Occipital lobe (tissue), 2 donors: ENCODE data around the gene NEK10. TPM values are rescaled to one million over a fixed set of nuclear protein-coding genes. Genes with fewer than 3 reads are reported as not detected.
A peak's percentile ranks its signal among the peaks of the same experiment; 100 is the strongest.

ENCODE experiments used
- DNase-seq: peaks from one replicate; lab custom pipeline; 2025; lab: John Stamatoyannopoulos, UW
- total RNA-seq: library from RNA; depleted of rRNA; stranded (reverse); fragments of >200 nt; gene quantifications from one replicate; pipeline ENCODE4 v1.2.3, GENCODE V29; 2014

NEK10 gene
- total RNA-seq, 1 donor from 2014 or later = 25.7 TPM

DNA sequence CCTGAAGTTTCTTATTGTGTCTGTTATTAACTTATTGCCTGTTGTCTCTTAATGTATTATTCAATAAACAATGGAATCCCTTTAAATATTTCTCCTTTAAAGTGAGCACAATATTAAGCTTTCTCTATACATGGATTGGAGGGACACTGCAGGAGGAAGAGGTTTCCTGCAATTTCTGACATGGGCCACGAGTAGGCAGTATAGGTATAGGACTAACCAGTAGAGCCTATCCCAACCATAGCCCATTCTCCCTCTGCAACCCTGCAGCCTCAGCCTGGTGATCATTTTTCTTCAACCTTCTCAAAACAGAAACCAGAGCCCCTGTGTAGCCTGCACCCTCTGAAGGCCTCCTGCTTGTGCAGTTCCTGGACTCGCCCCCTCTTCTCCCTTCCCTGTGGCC is 124.8 kb downstream of the NEK10 start:
- DNase-seq = no peak

DNA sequence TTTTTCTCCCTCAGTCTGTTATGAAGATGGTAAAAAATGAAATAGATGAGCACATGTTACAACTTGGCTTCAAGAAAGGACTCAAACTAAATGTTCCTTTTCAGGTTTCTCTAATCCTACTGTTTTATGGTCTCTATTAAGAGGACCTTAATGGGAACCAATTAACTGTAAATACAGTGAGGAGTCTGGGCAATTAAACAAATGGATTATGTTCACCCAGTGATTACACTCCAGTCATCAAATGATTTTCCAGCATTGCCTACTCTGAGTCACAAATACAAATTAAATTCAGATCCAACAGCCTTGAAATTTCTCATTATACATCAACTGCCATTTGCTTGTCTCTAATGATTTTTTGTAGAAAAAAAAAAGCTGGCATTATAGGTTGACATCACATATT is 129.2 kb downstream of the NEK10 start:
- no peak for DNase-seq

DNA sequence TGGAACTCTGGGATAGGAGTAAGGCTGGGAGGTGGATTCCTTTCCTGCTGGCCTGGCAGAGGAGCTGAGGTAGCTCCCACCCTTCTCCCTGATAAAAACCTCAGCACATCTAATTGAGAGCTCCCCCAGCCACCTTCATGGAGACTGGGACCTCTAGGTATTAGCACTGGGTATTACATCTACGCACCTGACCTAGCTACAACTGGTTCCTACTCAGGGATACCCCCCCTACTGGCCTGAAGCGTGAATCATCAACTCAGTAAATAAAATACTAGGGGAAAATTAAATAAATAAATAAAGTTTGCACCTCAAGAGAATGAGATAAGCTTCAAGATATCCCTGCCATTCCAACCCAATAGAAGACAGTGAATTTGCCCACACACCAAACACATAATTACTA is 140.4 kb downstream of the NEK10 start:
- DNase-seq = no peak

DNA sequence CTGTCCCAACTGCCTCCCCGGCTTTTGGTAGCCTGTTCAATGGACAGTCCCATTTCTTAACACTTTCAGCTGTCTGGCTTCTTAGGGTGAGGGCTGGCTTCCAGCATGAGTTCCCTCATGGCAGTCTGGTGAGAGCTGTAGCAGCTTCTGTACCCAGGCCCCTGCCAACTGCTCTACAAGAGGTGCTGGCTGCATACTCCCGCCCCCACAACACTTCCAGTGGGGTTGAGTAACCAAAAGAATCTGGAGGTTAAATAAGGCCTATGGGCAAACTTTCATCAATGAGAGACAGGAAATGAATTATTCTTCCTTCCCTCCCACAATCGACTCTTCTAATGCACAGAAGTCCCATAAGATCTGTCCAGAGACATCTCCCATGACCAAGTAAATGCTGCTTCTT is 145.0 kb downstream of the NEK10 start:
- DNase-seq = peak; percentile 37

DNA sequence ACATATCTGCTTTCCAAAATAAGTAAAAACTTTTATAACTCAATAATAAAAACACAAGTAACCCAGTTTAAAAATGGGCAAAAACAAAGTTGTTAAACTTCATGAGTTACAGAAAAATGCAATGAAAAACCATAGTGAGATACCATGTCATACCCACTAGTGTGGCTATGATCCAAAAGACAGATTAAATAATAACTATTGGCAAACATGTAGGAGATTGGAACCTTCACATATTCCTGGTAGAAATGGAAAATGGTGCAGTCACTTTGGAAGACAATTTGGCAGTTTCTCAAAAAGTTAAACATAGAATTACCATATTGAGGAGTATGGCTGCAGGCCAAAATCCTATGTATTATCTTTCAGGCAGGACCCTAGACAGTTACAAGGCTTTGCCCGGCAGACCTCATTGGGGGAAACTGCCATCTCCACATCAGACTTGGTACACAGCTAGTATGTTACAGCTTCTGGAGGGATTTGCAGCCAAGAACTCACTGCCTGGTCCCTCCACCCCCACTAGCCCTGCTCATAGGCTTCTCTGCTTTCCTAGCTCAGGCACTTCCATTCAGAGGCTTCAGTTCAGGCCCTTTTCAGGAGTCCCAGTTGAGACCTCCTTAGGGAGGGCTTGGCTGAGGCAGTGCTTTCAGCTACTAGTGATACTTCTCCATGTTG is 147.8 kb downstream of the NEK10 start:
- no peak for DNase-seq

DNA sequence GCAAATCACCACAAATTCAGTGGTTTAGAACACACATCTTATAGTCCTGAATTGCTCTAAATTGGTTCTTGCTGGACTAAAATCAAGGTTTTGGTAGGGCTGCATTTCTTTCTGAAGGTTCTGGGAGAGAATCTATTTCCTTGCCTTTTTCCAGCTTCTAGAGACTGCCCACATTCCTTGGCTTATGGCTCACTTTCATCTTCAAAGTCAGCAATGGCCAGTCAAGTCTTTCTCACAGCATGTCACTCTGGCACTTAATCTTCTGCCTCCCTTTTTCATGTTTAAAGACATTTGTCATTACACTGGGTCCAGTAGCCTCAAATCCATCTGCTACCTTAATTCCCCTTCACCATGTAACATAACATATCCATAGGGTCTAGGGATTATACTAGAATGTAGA is 149.0 kb downstream of the NEK10 start:
- no peak for DNase-seq

DNA sequence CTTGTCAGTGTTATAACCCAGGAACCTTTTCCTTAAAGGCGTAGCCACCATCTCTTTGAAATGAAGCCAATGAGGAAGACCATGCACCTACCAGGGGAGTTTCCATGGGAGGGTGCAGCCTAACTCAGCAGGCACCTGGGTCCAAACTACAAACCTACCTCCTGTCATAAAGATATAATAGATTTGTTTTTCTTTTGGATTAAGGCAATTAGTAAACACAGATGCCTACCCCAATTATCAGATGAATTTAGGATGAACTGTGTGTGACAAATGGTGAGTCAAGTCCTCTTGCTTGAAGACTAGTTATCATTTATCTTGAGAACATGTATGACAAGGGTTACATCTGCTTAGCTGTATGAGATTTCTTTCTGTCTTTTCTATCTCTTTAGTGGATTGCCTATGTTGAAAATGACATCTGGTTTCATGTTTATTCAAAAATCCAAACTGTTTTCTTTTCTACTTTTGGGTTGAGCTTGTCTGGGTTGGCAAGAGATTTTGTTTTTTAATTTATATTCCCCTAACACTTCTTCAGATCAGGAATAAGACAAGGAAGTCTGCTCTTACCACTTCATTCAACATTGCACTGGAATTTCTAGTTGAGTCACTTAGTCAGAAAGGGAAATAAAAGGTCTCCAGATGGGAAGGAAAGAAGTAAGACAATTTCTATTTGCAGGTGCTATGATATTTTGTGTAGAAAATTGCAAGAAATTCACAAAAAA is 149.9 kb downstream of the NEK10 start:
- DNase-seq = no peak

DNA sequence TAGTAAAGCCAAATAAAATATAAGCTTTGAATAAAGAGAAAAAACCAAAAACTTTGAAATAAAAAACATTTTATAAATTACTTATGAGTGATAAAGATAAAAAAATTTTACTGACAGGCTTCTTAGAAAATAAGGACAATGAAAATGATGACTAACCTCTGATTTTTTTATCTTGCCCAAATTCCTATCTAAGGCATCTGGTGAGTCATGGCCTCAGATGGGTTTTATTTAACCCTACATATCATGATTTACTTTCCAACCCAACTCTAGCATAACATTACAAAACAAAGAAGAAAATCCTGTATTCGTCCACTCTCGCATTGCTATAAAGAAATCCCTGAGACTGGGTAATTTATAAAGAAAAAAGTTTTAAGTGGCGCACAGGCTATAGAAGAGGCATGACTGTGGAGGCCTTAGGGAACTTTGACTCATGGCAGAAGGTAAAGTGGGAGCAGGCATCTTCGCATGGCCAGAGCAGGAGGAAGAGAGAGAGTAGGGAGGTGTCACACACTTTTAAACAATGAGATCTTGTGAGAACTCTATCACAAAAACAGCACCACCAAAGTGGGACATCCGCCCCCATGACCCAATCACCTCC is 152.1 kb downstream of the NEK10 start:
- no peak for DNase-seq

DNA sequence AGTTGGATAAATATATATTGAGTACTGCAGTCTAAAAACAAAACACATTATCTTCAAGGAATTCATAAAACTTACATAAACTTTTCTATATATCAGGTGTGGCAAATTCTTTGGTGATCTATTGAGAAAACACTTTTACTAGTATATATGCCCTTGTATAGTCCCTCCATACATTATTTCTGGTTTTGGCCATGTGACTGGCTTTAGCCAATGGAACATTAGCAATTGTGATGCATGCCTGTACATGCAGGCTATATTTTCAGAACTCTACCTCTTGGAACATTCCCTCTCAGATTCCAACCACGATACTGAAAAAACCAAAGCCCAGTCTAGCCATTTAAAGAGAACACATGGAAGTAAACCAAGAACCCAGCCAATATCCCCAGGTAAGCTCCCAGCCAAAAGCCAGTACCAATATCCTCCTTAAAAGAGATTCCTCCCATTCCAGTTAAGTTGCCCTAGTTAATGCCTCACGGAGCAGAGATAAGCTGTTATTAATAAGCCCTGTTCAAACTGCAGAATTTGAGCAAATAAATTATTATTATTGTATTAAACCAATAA is 152.8 kb downstream of the NEK10 start:
- DNase-seq = no peak

DNA sequence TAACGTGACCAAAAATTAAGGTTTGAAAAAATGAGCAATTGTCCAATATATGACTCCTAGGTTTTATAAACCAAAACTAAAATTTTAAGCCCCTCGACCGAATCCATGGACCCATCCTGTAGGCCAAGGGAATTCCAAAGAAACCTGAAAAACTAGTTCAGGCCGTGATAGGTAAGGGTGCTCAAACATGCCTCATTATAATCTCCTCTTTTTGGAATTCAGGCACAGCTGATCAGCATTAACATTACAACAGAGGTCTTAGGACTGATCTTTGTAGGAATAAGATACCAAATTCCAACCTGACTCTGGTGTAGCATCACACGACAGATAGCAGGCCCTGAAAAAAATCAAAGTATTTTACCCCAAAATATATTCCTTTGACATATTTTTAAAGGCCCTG is 155.7 kb downstream of the NEK10 start:
- no peak for DNase-seq

DNA sequence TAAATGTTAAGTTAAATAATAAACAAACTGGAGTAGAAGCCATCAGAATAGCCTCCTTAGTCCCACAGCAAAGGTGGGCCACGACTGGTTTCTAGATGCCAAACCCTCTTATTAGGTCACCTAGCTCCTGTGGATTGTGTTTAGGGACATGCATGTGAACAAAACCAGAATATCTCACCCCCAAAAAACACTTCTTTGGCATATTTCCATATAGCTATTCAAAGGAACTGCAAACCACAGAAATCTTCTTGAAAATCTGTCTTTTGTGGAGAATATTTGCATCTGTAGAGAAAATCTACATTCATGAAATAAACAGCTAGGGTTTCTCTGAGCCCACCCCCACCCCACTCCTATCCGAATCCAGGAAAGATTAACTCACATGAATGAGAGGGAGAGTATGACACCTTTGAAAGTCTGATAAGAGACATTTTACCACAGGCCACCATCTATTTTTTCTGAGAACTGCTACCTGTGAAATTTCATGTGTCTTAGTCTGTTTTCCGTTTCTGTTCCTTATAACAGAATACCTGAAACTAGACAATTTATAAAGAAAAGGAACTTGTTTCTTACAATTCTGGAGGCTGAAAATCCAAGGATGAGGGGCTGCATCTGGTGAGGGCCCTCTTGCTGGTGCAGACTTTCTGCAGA is 159.4 kb downstream of the NEK10 start:
- DNase-seq = no peak

DNA sequence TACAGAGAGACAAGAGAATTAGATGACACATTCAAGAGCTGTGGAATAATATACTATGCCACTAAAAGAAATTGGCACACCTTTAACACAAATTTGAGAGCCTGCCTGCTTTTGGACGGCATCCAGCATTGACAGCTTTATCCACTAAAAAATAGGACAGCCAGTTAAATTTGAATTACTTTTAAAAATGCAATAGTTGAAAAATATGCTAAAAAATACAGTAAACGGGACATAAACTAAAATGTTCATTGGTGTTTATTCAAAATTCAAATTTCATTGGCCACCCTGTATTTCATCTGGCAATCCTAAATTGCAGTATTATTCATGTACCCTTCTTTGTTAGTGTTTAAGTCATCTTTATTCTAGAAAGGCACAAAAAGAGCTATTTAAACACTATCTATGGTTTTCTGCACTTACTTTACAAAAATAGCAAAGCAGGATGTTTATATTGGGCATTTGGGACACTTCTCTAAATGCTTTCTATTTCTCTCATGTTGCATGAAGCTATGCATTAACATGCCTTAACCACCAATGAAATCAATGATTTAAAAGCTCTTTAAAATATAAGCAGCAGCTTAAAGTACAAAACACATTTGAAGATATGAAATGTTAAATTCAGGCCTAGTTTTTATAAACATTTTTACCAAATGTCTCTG is 160.1 kb downstream of the NEK10 start:
- DNase-seq = no peak

DNA sequence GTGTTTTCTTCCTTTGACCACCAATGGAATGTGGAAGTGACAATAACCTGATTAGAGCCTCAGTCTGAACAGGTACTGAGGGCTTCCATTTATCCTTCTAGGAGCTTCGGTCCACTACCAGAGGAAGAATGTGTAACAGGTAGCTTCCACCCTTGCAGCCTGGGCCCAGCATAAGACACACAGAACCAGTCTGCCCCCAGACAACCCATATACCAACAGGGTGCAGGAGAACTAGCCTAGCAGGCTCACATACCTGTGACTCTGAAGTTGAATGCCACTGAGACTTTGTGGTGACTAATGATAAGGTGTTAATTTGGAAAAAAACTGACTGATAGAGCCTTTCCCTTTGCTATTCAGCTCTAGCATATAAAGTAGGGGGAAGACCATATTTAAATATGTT is 166.2 kb downstream of the NEK10 start:
- no peak for DNase-seq

DNA sequence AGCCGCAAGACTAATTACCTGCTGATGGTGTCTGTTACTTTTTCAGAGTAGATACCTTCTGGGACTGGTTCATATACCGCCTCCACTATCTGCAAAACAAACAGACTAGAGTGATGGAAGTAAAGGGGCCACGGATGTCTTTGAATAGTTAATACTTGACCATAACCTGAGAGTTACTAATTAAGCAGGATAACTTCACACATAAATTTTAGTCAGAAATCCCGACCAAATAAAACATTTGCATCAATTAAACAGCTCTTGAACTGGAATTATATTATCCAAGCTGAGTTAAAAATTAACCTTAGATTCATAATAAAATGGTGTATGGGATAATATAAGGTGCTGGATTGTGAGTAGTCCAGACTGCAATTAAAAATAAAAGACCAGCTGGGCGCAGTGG is 167.7 kb downstream of the NEK10 start:
- DNase-seq = no peak

DNA sequence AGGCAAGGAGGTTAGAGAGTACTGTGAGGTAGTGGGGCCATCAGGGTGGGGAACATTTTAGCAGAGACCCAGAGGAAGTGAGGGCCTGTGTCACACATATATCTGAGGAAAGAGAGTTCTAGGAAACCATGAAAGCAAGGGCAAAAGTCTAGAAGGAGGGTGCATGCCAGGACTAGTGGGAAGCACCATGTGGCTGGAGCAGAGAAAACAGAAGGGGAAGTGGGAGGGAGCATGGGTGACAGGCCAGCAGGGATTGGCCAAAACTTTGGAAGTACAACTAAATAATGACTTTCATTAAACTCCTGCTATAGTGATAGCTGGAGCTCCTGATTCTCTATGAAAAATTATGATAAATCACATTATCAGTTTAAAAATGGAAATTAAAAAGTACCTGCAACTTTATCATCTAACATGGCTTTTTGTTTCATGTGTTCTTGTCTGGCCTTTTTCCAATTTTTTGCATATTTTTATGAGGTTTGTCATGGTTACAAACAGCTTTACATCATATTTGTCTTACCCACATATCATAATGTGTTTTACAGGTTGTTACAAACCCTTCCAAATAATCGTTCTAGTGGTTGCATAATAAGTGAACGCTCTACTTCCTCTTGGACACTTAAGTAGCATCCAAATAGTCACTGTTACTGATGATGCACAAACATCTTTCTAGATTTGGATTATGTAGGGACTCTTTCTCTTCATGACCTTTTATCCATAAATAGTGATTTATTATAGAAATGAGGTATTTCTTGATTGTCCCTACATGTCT is 168.3 kb downstream of the NEK10 start:
- DNase-seq = no peak

DNA sequence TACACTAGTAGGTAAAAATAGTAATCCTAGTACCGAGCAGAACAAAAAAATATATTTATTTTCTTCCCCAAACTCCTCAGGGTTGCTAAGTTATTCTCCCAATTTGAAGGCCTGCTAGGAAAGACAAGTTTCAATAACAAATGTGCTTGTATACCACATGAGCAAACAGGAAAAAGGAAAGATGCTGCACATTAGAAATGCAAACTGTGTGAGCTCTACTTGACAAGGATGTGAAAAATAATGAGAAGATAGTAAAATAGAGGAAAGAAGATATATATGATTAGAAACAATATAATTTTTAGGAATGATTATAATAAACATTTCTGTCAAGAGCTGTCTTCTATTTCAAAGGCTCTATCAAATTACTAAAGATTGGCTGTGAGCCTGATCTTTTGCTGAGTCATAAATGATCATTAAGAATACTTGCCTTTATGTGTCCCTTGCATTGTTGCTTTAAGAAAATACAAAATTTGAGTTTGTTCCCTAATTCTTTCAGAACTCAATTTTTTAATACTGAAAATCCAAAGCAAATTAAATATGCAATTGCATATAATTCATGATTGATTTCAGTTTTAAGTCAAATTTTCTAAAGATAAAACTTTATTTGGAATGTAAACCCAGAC is 174.2 kb downstream of the NEK10 start:
- DNase-seq = no peak

DNA sequence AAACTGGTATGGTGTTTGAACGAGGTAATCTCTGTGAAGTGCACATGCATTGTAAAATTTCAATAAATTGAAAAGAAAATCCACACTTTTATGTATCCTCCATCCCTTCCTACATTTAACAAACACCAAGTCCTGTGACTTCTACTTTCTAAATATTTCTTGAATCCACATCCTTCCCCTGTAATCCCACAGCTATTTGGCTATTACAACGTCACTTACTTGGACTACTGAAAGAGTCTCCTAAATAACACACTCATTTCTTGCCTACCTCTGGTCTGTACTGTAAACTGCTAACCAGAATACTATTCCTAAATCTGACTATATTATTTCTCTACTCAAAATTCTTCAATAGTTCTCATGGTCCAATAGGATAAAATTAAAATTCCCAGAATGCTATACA is 176.1 kb downstream of the NEK10 start:
- no peak for DNase-seq

DNA sequence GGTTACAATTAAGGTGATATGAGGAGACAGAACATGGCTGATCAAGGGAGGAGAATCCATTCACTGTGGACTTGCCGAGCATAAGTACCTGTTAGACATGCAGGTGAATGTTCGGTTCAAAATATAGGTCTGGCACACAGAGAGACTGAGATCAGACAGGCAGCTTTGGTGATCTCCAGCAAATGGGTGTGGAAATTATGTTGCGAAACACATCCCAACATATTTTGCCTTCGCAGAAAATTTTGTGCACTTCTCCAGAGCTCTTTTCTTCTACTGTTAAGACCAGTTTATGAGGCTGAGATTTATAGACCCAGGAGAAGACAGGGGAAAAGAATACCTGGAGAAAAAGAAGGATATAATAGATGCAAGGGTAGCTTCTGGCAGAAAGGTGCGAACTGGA is 183.2 kb downstream of the NEK10 start:
- DNase-seq = no peak

DNA sequence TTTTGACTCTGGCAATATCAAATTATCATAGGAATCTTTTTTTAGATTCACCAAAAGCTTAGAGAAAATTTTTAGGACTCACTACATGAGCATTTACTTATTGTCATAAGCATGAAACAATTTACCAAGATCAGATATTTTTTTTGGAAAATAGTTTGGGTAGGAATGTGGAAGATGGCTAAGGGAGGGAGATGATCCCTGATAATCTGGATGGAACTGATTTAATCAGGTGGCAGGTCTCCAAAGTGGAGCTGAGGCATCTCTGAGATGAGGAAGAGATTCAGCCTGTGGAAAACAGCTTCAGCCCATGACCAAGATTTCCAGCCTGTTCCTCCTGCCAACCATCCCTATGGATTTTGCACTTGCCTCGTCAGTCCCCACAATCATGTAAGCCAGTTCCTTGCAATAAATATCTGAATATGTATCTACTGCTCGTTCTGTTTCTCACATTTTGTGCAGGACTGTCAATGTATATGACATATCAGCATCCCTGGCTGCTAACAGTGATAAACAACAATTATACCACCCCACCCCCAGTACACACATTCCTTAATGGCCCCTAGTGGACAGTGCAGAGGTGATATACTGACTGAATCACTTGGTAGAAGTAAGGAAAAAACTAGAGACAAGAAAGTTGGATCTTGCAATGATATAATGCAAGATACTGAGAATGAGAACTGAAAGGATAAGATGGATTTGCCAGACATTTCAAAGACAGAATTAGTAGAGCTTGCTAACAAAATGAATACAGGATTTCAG is 183.8 kb downstream of the NEK10 start:
- no peak for DNase-seq

DNA sequence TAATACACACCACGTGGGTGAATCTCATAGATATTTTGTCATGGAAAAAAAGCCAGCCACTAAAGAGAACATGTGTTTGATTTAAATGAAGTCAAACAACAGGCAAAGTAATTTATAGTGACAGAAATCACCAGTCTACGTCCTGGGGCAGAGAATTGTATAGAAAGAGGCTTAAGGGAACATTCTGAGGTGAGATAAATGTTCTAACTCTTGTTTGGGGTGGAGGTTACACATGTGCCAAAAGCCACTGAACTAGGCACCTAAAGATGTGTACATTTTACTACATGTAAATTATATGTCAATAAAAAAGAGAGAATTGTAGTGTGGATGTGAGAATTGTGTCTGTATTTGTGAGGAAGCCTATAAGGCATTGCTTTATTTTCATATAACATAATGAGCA is 184.9 kb downstream of the NEK10 start:
- DNase-seq = no peak
